Measurements from ENCODE around the gene STMN3.

Gene STMN3

DNA sequence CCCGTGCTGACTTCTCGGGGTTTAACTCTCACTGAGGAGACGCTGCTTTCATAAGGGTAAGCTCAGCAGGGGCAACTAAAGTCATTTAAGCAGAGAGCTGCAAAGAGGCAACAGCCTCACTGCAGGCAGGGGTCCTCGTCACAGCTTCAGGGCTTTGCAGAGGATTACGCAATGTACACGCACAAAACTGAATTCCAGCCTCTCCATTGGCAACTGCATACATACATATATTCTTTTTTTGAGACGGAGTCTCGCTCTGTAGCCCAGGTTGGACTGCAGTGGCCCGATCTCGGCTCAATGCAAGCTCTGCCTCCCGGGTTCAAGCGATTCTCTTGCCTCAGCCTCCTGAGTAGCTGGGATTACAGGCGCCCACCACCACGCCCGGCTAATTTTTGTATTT lies 28.7 kb downstream of the STMN3 start:
- DNase-seq (ENCODE audit: extremely low read depth, insufficient read length), result no peak
- H3K36me3 ChIP-seq (ENCODE audit: control insufficient read depth, insufficient read depth, low read length), result no peaks in the 10 kb centered on the region; the same call in 1 of the 2 replicates
- no peaks in the 10 kb centered on the region for H3K27me3 ChIP-seq (replicated peaks; ENCODE audit: control insufficient read depth, insufficient read depth, low read length)
- TF ChIP-seq CTCF (IDR thresholded peaks at IDR 0.05; ENCODE audit: insufficient read depth, low read length, poor library complexity, severe bottlenecking), result no peak
- H3K4me3 ChIP-seq (replicated peaks; ENCODE audit: low read depth, low read length), result no peak overlapping the region

- no peak for DNase-seq (ENCODE audit: extremely low read depth, insufficient read length)
- H3K36me3 ChIP-seq (ENCODE audit: control insufficient read depth, insufficient read depth, low read length), result peaks cover 7% of the 10 kb centered on the region
- H3K27me3 ChIP-seq (replicated peaks; ENCODE audit: control insufficient read depth, insufficient read depth, low read length), result no peaks in the 10 kb centered on the region
- TF ChIP-seq CTCF (IDR thresholded peaks at IDR 0.05; ENCODE audit: insufficient read depth, low read length, poor library complexity, severe bottlenecking), result no peak
- H3K4me3 ChIP-seq (replicated peaks; ENCODE audit: low read depth, low read length), result no peak overlapping the region
These were observed 30.5 kb downstream of the STMN3 start for GRCh38 chr20:63622732-63623131.

- H3K4me3 ChIP-seq (replicated peaks; ENCODE audit: low read depth, low read length), result no peak overlapping the region
- H3K36me3 ChIP-seq (ENCODE audit: control insufficient read depth, insufficient read depth, low read length), result peaks cover 7% of the 10 kb centered on the region
- DNase-seq (ENCODE audit: extremely low read depth, insufficient read length), result no peak
- no peak for TF ChIP-seq CTCF (IDR thresholded peaks at IDR 0.05; ENCODE audit: insufficient read depth, low read length, poor library complexity, severe bottlenecking)
- H3K27me3 ChIP-seq (replicated peaks; ENCODE audit: control insufficient read depth, insufficient read depth, low read length), result no peaks in the 10 kb centered on the region
These were observed 31.1 kb downstream of the STMN3 start for GRCh38 chr20:63622096-63622495.

DNA sequence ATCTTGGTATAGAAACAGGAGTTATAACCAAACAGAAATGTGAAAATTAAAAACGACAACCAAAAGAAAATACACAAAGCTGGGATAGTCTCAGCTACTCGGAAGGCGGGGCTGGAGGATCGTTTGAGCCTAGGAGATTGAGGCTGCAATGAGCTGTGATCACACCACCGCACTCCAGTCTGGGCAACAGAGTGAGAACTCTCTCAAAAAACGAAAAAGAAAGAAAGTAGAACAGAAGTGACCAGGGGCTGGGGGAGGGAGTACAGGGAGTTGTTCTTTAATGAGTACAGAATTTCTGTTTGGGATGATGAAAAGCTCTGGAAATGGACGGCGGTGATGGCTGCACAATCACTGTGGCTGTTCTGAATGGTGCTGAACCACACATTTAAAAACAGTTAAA lies 32.2 kb downstream of the STMN3 start:
- DNase-seq (ENCODE audit: extremely low read depth, insufficient read length), result no peak
- Histone ChIP-seq H3K36me3 (ENCODE audit: control insufficient read depth, insufficient read depth, low read length) (peaks cover 10% of the 10 kb centered on the region), H3K4me3 (replicated peaks; ENCODE audit: low read depth, low read length) (no peak overlapping the region), H3K27me3 (replicated peaks; ENCODE audit: control insufficient read depth, insufficient read depth, low read length) (no peaks in the 10 kb centered on the region)
- no peak for TF ChIP-seq CTCF (IDR thresholded peaks at IDR 0.05; ENCODE audit: insufficient read depth, low read length, poor library complexity, severe bottlenecking)

- Histone ChIP-seq H3K36me3 (ENCODE audit: control insufficient read depth, insufficient read depth, low read length) (peaks cover 10% of the 10 kb centered on the region), H3K27me3 (replicated peaks; ENCODE audit: control insufficient read depth, insufficient read depth, low read length) (no peaks in the 10 kb centered on the region), H3K4me3 (replicated peaks; ENCODE audit: low read depth, low read length) (no peak overlapping the region)
- DNase-seq (ENCODE audit: extremely low read depth, insufficient read length), result no peak
- TF ChIP-seq CTCF (IDR thresholded peaks at IDR 0.05; ENCODE audit: insufficient read depth, low read length, poor library complexity, severe bottlenecking), result no peak
These were observed 33.7 kb downstream of the STMN3 start for GRCh38 chr20:63619505-63619904.

DNA sequence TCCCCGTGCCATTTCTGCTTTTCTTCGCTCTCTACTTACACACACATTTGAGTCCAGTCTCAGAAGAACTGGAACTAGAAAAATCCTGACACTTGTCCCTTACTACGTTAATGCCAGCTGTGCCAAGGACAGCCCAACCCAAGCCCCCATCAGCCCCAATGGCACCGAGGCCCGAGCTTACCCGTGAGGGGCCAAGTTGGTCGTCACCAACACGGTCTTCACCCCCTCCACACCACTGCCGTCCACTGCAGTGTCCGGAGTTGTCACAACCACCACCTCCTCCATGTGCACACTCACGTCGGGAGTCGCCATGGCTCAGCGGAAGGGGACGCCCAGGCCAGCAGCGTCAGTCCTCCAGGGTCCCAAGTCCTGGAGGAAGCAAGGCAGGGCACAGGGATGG lies 34.1 kb downstream of the STMN3 start:
- H3K27me3 ChIP-seq (replicated peaks; ENCODE audit: control insufficient read depth, insufficient read depth, low read length), result no peaks in the 10 kb centered on the region
- no peak overlapping the region for H3K4me3 ChIP-seq (replicated peaks; ENCODE audit: low read depth, low read length)
- peaks cover 10% of the 10 kb centered on the region for H3K36me3 ChIP-seq (ENCODE audit: control insufficient read depth, insufficient read depth, low read length)
- no peak for DNase-seq (ENCODE audit: extremely low read depth, insufficient read length)
- TF ChIP-seq CTCF (IDR thresholded peaks at IDR 0.05; ENCODE audit: insufficient read depth, low read length, poor library complexity, severe bottlenecking), result no peak

Measured in GM06990 (cell line).